ENCODE results near the gene MAP1S.

The MAP1S gene

GRCh38 chr19:17741456-17741855 lies 22.2 kb downstream of the MAP1S start:
- no peak for DNase-seq

GRCh38 chr19:17743874-17744580 lies 24.7 kb downstream of the MAP1S start:
- no peak for DNase-seq

GRCh38 chr19:17747205-17748098 lies 28.2 kb downstream of the MAP1S start:
- DNase-seq: peak; percentile 80

GRCh38 chr19:17748884-17749638 lies 29.8 kb downstream of the MAP1S start:
- no peak for DNase-seq

- DNase-seq: no peak
These were observed 30.6 kb downstream of the MAP1S start for GRCh38 chr19:17749912-17750317.

GRCh38 chr19:17751103-17751911 lies 32.0 kb downstream of the MAP1S start, which contains the start of gene FCHO1:
TSS of gene FCHO1 (plus strand) at chr19:17751477. CDS start at chr19:17755165, 3,688 bp downstream.
- DNase-seq: no peak

- DNase-seq: no peak
These were observed 32.6 kb downstream of the MAP1S start for GRCh38 chr19:17751912-17752273.

GRCh38 chr19:17752865-17753639 lies 33.8 kb downstream of the MAP1S start:
- no peak for DNase-seq

- DNase-seq: no peak
These were observed 34.7 kb downstream of the MAP1S start for GRCh38 chr19:17753976-17754375.

GRCh38 chr19:17754634-17755442 lies 35.6 kb downstream of the MAP1S start:
- no peak for DNase-seq

- no peak for DNase-seq
These were observed 36.2 kb downstream of the MAP1S start for GRCh38 chr19:17755443-17755890.

GRCh38 chr19:17755977-17756670 lies 36.8 kb downstream of the MAP1S start:
- DNase-seq: peak; percentile 67

- DNase-seq: peak; percentile 89
These were observed 37.8 kb downstream of the MAP1S start for GRCh38 chr19:17757125-17757524.

GRCh38 chr19:17758515-17758914 lies 39.2 kb downstream of the MAP1S start:
- DNase-seq: no peak

GRCh38 chr19:17761148-17761547 lies 41.9 kb downstream of the MAP1S start:
- DNase-seq: no peak

GRCh38 chr19:17762505-17763229 lies 43.4 kb downstream of the MAP1S start:
- DNase-seq: no peak

GRCh38 chr19:17764348-17764747 lies 45.1 kb downstream of the MAP1S start:
- DNase-seq: no peak

- no peak for DNase-seq
These were observed 45.9 kb downstream of the MAP1S start for GRCh38 chr19:17765069-17765618.

All from NCI-H1694 (cell line).